HEK293T (cell line): ENCODE results near the gene DIP2A.

Experiments
- BHLHE40 ChIP-seq: fragments of 450-650 bp; IDR thresholded peaks from 2 replicates; pipeline ENCODE4 v1.6.1; 2016; ENCODE audit warnings: mild to moderate bottlenecking, moderate library complexity, borderline replicate concordance
- CTBP1 ChIP-seq: fragments of 450-650 bp; IDR thresholded peaks from 2 replicates; pipeline ENCODE4 v1.6.1; 2016; ENCODE audit warnings: borderline replicate concordance
- FOXA1 ChIP-seq: fragments of 450-650 bp; IDR thresholded peaks from 2 replicates; pipeline ENCODE4 v1.6.1; 2016; ENCODE audit warnings: mild to moderate bottlenecking
- FOXM1 ChIP-seq: fragments of 450-650 bp; IDR thresholded peaks from 2 replicates; pipeline ENCODE4 v1.6.1; 2017; ENCODE audit warnings: mild to moderate bottlenecking, borderline replicate concordance
- NFRKB ChIP-seq: fragments of 450-650 bp; IDR thresholded peaks from 2 replicates; pipeline ENCODE4 v1.6.1; 2016; ENCODE audit warnings: mild to moderate bottlenecking, moderate library complexity
- PKNOX1 ChIP-seq: fragments of 450-650 bp; IDR thresholded peaks from 2 replicates; pipeline ENCODE4 v1.6.1; 2016
- SP1 ChIP-seq: fragments of 450-650 bp; IDR thresholded peaks from 2 replicates; pipeline ENCODE4 v1.6.1; 2017
- SUZ12 ChIP-seq: fragments of 450-650 bp; IDR thresholded peaks from 2 replicates; pipeline ENCODE4 v1.6.1; 2016; ENCODE audit warnings: mild to moderate bottlenecking
- TARDBP ChIP-seq: fragments of 450-650 bp; IDR thresholded peaks from 2 replicates; pipeline ENCODE4 v1.6.1; 2016

GRCh38 chr21:46604975-46605766, 146.5 kb downstream of the DIP2A start, which contains the start of gene S100B:
- TF ChIP-seq NFRKB (no peak), SP1 (no peak), PKNOX1 (no peak), FOXA1 (no peak), SUZ12 (no peak), CTBP1 (no peak), FOXM1 (no peak), TARDBP (no peak), BHLHE40 (no peak)
